Stomach (tissue), 9 donors: ENCODE measurements around the gene HDAC9. TPM values are rescaled to one million over a fixed set of nuclear protein-coding genes. Genes with fewer than 3 reads are reported as not detected.
A peak's percentile ranks its signal among the peaks of the same experiment; 100 is the strongest.

Experiments
- DNase-seq, 2 donors: peaks; one replicate each; pipeline versions ENCODE4 v3.0.0 to v3.0.0-alpha.2; 2013 to 2019
- H3K27ac ChIP-seq, 5 donors: fragments of 200-600 bp in 4 of 5; sonication (generic) in 4 of 5; one replicate each; pipeline ENCODE4 v1.5.1; 2013 to 2019; ENCODE audit warnings: mild to moderate bottlenecking in 1 of 5, moderate library complexity in 1 of 5
- H3K27me3 ChIP-seq, 3 donors: fragments of 200-600 bp; sonication (generic); one replicate each; pipeline ENCODE4 v1.5.1; 2017 to 2019; ENCODE audit warnings: mixed run types in 1 of 3
- H3K36me3 ChIP-seq, 4 donors: fragments of 200-600 bp; sonication (generic); 1 replicate in 3 of 4; 2 replicates in 1 of 4; pipeline ENCODE4 v1.5.1; 2016 to 2019
- H3K4me1 ChIP-seq, 4 donors: fragments of 200-600 bp; sonication (generic); one replicate each; pipeline ENCODE4 v1.5.1; 2016 to 2019
- H3K4me3 ChIP-seq, 4 donors: fragments of 200-600 bp; sonication (generic) in 3 of 4; one replicate each; pipeline ENCODE4 v1.5.1; 2016 to 2019; ENCODE audit warnings: mild to moderate bottlenecking in 1 of 4
- H3K9me3 ChIP-seq, 4 donors: fragments of 200-600 bp; sonication (generic); one replicate each; pipeline ENCODE4 v1.5.1; 2016 to 2019
- CTCF ChIP-seq, 7 experiments: fragments of 450-650 bp in 4 of 7; fragments of 200-600 bp in 3 of 7; sonication (generic) in 3 of 7; IDR thresholded peaks; one replicate each; pipeline ENCODE4 v1.5.1; 2016 to 2019; ENCODE audit warnings: antibody characterized with exemption in 7 of 7, control low read depth in 2 of 7, mild to moderate bottlenecking in 1 of 7
- EP300 ChIP-seq: sonication (generic); formaldehyde crosslinking; IDR thresholded peaks from one replicate; pipeline ENCODE4 v1.6.1; 2017; ENCODE audit warnings: antibody characterized with exemption
- POLR2A ChIP-seq, 4 donors: fragments of 450-650 bp; IDR thresholded peaks; one replicate each; pipeline ENCODE4 v1.6.1; 2016; ENCODE audit warnings: antibody characterized with exemption in 4 of 4, control low read depth in 2 of 4, mild to moderate bottlenecking in 1 of 4, moderate library complexity in 1 of 4
- POLR2AphosphoS5 ChIP-seq, 3 donors: sonication (generic); formaldehyde crosslinking; IDR thresholded peaks; one replicate each; pipeline ENCODE4 v1.6.1; 2016; ENCODE audit warnings: antibody characterized with exemption in 3 of 3
- WGBS, 5 donors: extraction: QIAGEN DNeasy Blood & Tissue Kit in 3 of 5; methylation state at CpG; one replicate each; pipeline versions ENCODE4 v1.1.5 to v1.1.7; 2013 to 2018; 5-methylcytosine and 5-hydroxymethylcytosine counted together
- intact Hi-C: fragments of 100-400 bp; cut with DNase I; formaldehyde crosslinking; loops from one replicate; pipeline ENCODE4 v1.15.1; 2023; ENCODE audit warnings: low total_unique reads
- polyA plus RNA-seq, 3 donors: library from polyadenylated mRNA; stranded (reverse); fragments of 200-250 nt; gene quantifications; one replicate each; pipeline ENCODE4 v1.2.3, GENCODE V29; 2013
- total RNA-seq, 5 donors: library from RNA; depleted of rRNA; stranded (reverse); fragments of >200 nt; gene quantifications; one replicate each; pipeline versions ENCODE4 v1.1.0 to v1.2.3, GENCODE V29; 2014 to 2016
- donor health status: healthy with polysubstance abuse.
- donor health status: Bipolar disorder and iron deficiency.
- donor health status: healthy.

Gene HDAC9
- total and polyA plus RNA-seq, 8 donors = 1.4 to 60.0 (median 9.8) TPM

DNA sequence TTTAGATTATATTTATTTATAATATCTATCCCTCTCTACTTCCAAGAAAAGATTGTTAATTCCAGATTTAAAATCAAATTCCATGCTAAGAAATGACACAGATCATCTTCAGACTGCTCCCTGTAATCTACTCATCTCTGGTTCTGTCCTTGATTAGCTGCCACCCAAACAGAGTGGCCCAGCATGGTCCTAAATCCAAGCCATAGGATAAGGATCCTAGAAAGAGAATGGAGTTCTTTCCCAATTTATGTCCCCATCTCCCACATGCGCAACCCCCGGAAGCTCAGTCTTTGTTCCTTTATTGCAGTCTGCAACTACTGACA lies 23.4 kb upstream of the HDAC9 start:
- TF ChIP-seq POLR2A (IDR thresholded peaks at IDR 0.05) (no peak), CTCF (IDR thresholded peaks at IDR 0.05) (no peak), EP300 (no peak), POLR2AphosphoS5 (IDR thresholded peaks at IDR 0.05) (no peak)
- Histone ChIP-seq H3K27ac (no peak overlapping the region), H3K4me1 (peaks cover 0 to 8% (median 0%) of the 10 kb centered on the region in 4 donors), H3K36me3 (no peaks in the 10 kb centered on the region), H3K4me3 (no peak overlapping the region), H3K9me3 (no peaks in the 10 kb centered on the region), H3K27me3 (no peaks in the 10 kb centered on the region)
- WGBS, 5 donors = 97 to 99% (median 98%) methylated on average over 2 of the region's 2 CpGs
- DNase-seq = no peak
- intact Hi-C loops = no loop called here

GRCh38 chr7:18473119-18473518 lies 22.4 kb upstream of the HDAC9 start:
- Histone ChIP-seq H3K27me3 (no peaks in the 10 kb centered on the region), H3K4me1 (peaks cover 0 to 8% (median 0%) of the 10 kb centered on the region in 4 donors), H3K4me3 (no peak overlapping the region), H3K9me3 (no peaks in the 10 kb centered on the region), H3K27ac (no peak overlapping the region), H3K36me3 (no peaks in the 10 kb centered on the region)
- TF ChIP-seq CTCF (IDR thresholded peaks at IDR 0.05) = no peak
- TF ChIP-seq EP300 = no peak
- TF ChIP-seq POLR2AphosphoS5 (IDR thresholded peaks at IDR 0.05) = no peak
- no peak for TF ChIP-seq POLR2A (IDR thresholded peaks at IDR 0.05)
- 89 to 99% (median 98%) methylated on average over 2 of the region's 2 CpGs for WGBS, 5 donors
- intact Hi-C loops = no loop called here
- DNase-seq = no peak

- no peak for DNase-seq
- H3K4me1 ChIP-seq = peaks cover 0 to 10% (median 0%) of the 10 kb centered on the region in 4 donors
- WGBS, 5 donors = 84 to 94% (median 90%) methylated on average over 1 of the region's 1 CpG
- TF ChIP-seq CTCF (IDR thresholded peaks at IDR 0.05) = no peak
- no peak for TF ChIP-seq POLR2AphosphoS5 (IDR thresholded peaks at IDR 0.05)
- TF ChIP-seq EP300 = no peak
- no peak for TF ChIP-seq POLR2A (IDR thresholded peaks at IDR 0.05)
- intact Hi-C loops = no loop called here
- no peaks in the 10 kb centered on the region for H3K9me3 ChIP-seq
- no peak overlapping the region for H3K27ac ChIP-seq
- H3K36me3 ChIP-seq = no peaks in the 10 kb centered on the region
- no peak overlapping the region for H3K4me3 ChIP-seq
- H3K27me3 ChIP-seq = no peaks in the 10 kb centered on the region
Measured at GRCh38 chr7:18474944-18475343, 20.6 kb upstream of the HDAC9 start.

- Histone ChIP-seq H3K4me1 (peaks cover 0 to 15% (median 0%) of the 10 kb centered on the region in 4 donors), H3K27ac (no peak overlapping the region), H3K27me3 (no peaks in the 10 kb centered on the region), H3K36me3 (no peaks in the 10 kb centered on the region), H3K9me3 (no peaks in the 10 kb centered on the region), H3K4me3 (no peak overlapping the region)
- intact Hi-C loops = no loop called here
- DNase-seq = peak in 1 of 2 donors; percentile 16
- 71 to 81% (median 76%) methylated on average over 2 of the region's 2 CpGs for WGBS, 5 donors
- TF ChIP-seq POLR2A (IDR thresholded peaks at IDR 0.05) (no peak), CTCF (IDR thresholded peaks at IDR 0.05) (no peak), POLR2AphosphoS5 (IDR thresholded peaks at IDR 0.05) (no peak)
Measured at GRCh38 chr7:18475488-18475887, 20.1 kb upstream of the HDAC9 start.
